ENCODE results near the gene FAM174B.
A peak's percentile ranks its signal among the peaks of the same experiment; 100 is the strongest.

FAM174B gene

DNA sequence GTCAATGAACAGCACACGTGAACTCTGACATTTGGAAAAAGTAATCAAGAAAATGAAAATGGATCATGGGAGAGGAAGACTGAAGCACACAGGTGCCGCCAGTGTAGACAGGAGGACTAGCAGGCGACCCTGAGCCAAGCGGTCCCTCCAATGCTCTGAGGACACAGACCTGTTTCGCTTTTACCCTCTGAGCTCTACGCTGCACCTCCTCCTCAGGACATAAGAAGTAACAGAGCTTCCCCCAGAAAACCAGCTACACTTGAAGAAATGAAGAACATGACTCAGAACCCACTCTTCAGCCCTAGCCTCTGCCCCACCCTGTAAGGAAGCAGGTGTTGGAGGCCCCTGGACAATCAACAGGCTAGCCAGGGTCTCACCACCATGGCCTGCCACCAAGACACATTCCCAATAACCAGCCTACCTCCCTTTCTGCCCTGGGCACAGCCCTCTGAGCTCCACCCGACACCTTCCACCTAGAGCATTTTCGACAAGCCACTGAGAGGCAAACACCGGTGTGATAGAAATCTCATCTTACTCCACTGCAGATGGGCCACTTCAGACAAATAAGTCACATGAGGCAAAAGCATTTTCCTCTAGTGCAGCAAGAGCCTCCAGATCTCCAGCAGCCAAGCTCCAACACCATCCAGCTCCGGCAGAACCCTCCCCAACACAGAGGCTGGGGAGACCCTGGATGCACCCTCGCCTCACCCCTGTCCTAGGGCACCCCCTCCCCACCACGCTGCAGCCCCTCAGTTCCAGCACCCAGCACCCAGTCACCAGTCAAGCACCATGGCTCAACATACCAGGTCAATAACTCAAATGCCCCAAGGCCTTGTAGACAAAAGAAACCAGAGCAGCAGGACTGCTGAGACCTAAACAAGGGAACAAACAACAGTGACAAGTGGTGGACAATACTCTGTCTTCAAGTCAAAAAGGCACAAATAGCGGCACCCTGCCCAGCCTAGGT, 11.4 kb downstream of the FAM174B start:
- DNase-seq (ENCODE audit: low read depth in 2 of 2), result no peak

DNA sequence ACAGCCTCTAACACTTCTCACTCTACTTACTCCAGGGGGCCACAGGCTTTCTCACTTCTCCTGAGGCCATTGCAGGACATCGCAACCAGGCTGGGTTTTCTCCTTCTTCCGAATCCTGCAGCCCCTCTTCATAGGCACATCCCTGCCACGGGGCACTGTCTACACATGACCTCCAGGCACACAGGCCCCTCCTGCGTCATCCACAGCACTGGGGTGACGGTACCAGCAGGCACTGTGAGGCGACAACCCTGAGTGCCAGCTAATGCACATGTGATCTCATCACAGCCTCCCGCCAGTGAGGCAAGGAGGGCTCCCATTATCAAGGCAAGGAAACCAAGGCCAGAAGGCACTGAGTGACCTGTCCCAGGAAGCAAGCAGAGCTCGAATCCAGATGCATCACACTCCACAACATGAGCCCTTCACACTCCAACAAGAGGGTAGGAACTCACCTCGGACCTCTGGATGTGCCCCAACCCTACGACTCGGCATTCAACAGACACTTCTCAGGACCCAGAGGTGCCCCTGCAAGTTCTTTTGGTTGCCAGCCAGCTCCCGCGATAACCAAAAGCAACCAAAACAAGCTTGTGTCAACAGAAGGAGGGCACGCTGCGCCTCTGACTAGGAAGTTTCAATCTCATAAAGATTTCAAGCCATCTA, 16.7 kb downstream of the FAM174B start:
- DNase-seq (ENCODE audit: low read depth in 2 of 2), result no peak

DNA sequence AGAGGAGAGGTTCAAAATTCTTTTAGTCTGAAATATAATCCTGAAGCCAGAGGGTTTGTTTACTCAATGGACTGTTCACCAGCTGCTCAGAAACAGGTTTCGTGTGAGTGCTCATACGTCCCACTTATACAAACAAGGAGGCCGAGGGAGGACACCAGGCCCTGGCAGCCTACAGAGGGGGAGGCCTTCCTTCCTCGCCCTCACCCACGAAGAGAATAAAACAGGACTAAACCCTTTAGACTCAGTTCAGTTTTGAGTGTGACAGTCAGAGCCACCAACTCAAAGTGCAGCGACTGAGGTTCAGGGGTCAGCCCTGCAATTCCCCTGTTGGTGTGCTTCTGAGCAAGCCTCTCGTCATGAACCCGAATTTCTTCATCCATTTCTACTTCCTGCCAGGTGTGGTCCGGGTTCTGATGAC, 17.3 kb downstream of the FAM174B start:
- DNase-seq (ENCODE audit: low read depth in 2 of 2), result no peak

DNA sequence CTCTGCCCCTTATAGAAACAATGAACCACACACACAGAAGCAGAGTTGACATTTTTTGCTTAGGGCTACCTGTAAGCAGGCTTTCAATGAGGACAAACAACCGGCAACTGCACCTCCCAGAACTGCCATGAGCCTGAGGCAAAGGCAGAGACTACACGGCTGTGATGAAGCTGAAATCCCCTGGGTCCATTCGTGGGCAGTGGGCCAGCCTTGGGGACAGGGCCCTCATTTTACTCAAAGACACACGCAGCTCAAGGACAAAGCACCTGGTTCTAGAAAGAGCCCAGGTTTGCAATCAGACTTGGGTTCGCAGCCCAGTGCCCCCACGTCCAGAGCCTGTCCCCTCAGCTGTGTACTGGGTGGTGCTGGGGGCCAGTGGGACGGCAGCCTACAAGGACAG, 17.9 kb downstream of the FAM174B start:
- no peak for DNase-seq (ENCODE audit: low read depth in 2 of 2)

DNA sequence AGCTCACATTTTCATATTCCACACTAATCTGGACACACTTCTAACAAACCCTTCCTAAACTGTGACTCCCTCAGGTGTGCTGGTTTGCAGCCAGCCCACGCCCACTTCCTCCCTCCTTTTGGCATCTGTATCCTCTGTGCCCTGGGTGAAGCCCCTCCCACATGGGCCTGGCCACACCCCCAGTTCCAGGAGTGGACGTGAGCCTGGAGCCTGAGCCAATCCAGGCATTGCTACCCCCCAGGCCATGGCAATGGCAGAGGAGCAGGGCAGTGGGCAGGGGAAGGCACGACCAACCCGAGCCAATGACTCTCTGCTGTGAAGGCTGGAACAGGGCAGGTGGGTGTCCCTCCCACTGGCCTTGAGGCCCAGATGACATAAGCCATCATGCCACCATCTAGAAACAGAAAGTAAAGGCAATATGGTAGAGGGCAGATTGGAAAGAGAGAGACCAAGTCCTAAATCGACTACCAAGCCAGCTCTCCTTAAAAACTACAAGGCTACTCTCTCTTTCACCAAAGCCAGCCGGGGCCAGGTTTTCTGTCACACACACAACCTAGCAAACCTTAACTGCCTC, 18.6 kb downstream of the FAM174B start:
- DNase-seq (ENCODE audit: low read depth in 2 of 2), result no peak

DNA sequence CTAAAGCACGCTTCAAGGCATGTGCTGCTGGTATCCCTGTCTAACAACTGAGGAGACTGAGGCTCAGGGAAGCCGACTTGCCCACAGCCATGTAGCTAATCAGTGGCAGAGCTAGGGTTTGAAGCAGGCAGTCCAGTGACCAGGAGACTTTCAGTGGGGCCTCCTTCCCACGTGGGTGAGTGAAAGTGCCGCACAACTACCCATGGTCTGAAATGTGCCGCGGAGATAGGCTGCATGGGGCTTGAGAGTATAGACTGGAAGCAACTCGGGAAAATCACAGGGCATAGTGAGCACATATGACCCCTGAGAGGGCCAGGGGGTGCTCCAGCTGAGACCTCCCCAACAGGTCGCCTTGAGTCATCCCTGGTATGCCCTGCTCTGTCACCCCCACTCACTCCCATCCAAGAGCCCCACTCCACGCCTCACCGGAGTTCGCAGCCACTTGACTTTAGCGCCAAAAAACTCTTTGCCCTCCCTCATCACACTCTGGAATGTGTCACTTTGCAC, 19.1 kb downstream of the FAM174B start:
- no peak for DNase-seq (ENCODE audit: low read depth in 2 of 2)

DNA sequence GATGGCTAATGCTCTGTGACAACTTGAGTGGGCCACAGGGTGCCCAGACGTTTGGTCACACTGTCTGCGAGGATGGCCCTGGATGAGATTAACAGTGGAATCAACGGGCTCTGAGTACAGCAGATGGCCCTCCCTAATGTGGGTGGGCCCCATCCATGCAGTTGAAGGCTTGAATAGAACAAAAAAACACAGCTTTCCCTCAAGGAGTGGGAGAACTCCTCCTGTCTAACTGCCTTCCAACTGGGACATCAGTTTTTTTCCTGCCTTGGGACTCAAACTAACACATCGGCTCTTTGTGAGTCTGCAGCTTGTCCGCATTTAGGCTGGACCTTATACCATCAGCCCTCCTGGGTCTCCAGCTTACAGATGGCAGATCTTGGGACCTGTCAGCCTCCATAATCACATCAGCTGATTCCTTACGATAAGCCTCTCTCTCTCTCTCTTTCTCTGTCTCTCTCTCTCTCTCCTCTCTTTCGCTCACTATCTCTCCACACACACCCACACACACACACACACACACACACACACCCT, 20.8 kb downstream of the FAM174B start:
- no peak for DNase-seq (ENCODE audit: low read depth in 2 of 2)

DNA sequence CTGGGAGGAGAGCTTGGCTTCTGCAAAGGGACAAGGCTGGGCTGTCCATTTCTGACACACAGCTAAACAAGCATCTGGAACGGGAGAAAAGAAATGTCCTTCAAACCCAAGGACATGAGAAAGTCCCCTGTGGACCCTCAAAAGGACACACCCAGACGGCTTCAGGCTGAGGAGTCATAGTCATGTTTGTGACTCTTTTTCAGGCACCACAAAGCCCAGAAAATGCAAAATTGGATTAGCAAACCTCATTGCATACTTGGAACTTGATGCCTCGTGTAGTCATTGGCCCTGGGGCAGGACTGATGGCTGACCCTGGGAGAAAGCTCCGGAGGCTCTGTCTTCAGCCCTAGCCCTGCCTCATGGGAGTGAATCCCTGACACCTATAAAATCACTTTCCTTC, 21.5 kb downstream of the FAM174B start:
- DNase-seq (ENCODE audit: low read depth in 2 of 2), result no peak

DNA sequence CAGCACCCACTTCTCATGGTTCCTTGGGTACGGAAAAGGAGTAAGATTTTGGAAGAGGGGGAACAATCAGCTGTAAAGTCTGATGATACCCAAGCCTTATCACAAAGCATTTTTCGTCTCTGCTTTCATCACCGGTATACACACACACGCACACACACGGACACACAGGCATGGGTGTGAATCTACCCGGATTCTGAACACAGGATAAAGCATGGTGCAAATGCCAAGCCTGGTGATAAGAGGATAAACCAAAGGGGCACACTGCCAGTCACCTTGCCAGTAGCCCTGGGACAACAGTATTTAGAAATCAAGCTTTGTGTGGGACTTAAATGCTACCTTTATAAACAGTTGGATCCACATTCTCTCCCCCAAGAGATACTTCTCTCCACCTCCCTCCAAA, 22.2 kb downstream of the FAM174B start:
- no peak for DNase-seq (ENCODE audit: low read depth in 2 of 2)

DNA sequence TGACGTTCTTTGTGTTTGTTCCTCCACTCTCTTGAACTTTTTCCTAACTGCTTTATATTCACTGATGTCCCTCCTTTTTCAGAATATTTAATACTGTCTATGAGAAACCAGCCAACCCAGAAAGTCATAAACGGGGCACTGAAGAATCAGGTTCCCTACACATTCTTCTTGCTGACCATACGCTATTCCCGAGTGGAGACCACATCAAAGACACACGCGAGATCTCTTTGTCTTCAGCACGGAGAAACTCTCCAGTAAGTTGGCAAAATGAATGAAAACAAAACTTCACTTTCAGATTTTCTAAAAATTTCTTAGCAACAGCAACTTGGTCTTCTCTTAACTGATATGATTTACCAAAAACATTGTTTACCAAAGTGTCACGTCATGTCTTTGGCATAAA, 22.6 kb downstream of the FAM174B start:
- no peak for DNase-seq (ENCODE audit: low read depth in 2 of 2)

DNA sequence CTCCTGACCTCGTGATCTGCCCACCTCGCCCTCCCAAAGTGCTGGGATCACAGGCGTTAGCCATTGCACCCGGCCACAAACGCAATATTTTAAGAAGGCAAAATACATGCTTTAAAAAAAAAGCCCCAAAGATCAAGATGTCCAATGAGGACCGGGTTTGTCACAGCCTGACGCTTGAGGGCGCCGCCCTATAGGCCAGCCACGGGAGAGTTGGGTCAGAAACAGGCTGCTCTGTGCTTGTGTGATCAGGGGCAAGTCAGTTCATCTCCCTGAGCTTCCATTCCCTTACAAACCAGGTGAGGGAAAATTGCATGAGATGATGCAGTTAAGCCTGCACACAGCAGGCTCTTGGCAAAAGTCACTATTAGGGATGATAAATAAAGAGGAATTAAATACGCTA, 23.9 kb downstream of the FAM174B start:
- no peak for DNase-seq (ENCODE audit: low read depth in 2 of 2)

DNA sequence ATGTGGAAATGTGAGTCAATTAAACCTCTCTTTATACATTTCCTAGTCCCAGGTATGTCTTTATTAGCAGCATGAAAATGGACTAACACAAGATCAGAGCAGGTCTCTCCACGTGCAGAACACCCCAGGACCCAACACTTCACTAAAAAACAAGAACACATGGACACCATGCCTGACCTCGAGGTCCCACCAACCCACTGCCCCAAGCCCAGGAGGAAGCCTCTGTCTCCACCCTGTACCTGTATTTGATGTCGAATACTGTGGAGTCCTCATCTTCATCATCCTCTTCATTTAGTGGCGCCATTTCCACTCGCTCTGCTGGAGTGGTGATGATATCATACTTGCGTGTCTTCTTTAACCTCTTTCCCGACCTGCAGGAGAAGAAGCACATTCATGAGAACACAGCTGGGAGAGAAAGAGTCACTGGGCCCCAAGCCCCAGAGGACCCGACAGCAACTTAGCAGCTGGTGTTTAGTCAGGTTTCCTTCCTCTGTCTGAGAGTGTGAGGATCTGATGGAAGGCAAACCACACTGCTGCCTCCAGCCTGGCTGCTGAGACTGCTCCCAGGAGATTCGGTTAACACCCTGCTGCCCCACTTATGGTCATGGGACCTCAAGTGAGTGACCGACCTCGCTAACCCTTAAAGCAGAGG, 25.5 kb downstream of the FAM174B start:
- DNase-seq (ENCODE audit: low read depth in 2 of 2), result no peak

DNA sequence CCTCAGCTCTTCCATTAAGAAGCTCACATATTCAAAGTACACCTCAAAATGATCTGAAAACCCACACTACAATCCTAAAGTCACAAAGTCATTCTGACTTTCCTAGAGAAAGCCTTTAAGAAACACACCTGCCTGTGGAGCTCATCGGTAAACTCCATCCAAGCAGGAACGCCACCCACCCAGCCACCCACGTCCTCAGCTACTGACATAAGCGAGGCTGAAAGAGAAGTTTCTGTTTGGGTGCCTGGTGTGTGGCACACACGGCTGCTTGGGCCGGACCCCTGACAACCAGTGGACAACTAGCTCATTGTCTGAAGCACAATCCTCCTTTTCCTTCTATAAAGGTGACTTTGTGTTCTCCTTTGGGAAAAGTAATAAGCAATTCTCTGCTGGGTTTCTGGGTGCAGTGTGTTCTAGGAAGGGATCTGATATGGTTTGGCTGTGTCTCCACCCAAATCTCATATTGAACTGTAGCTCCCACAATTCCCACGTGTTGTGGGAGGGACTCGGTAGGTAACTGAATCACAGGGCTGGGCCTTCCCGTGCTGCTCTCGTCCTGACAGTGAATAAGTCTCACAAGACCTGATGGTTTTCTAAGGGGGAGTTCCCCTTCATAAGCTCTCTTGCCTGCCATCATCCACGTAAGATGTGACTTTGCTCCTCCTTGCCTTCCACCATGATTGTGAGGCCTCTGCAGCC, 26.1 kb downstream of the FAM174B start:
- DNase-seq (ENCODE audit: low read depth in 2 of 2), result peak in 1 of 2 donors; percentile 15

DNA sequence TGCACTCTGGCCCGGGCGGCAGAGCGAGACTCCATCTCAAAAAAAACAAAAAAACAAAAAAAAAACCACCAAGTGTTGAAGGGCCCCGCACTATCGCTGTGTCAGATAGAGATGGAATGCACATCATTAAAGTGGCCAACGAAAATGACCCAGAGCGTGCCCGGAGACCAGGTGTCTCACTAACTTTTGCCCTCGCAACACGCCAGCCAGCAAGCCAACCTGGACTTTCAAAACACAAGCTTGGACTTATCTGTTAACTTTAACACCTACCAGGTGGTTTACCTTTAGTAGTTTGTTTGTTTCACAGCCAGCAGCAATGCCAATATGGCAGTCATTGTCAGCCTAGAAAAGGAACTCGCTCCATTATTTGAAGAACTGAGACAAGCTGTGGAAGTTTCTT, 28.6 kb downstream of the FAM174B start:
- DNase-seq (ENCODE audit: low read depth in 2 of 2), result no peak

DNA sequence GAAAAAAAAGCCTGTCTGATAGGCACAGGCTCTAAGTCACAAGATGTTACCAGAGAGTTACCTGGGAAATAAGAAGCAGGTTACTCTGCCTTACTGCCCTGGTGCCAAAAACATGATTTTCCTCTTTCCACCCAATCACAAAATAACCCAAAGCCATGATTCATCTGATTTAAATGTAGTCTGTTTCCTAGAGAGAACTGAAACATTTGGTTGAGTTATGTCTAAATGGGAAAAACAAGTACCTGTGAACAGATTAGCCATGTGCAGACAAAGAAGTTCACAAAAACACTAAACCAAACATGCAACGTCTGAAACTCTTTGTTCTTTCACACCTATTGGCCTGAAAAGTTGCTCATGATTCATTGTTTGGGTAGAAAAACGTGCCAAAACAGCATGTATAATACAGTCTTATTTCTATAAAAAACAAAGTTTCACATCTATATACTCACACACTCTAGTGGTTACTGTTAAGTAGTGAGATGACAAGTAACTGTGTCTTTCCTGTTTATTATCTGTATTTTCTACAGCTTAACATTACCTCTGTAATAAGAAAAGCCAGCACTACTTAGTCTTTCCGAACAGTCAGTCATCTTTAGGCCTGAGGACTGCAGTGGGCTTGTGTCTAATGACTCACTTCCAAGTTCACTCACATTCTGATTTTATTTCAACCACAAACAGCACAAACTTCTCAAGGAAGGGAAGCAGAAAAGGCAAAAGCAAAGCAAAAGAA, 30.2 kb downstream of the FAM174B start:
- no peak for DNase-seq (ENCODE audit: low read depth in 2 of 2)

DNA sequence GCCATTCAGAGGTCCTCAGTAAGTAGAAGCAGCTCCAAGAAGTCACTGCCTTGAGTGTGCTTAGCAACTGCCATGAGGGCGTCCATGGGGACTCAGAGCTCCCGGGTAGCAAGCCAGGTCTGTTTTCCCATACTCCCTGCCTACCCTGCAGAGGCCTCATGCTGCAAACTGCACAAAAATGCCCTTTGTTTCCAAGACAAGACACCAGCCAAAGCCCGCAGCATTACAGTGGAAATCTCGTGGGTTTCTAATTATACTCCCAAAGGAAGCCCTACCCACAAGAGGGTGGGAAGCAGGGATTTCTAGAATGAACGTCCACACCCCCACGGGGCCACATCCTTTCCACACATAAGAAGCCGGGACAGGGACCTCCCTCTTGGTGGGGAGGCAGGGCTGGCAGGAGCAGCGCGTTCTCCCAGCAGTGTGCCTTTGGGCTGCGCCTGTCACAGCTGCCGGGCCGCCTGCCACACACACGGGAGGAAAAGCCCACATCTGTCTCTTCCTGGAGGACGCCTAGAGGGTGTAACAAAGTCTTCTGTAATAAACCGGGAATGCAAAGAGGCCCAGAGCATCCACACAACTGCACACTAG, 31.1 kb downstream of the FAM174B start:
- DNase-seq (ENCODE audit: low read depth in 2 of 2), result no peak

DNA sequence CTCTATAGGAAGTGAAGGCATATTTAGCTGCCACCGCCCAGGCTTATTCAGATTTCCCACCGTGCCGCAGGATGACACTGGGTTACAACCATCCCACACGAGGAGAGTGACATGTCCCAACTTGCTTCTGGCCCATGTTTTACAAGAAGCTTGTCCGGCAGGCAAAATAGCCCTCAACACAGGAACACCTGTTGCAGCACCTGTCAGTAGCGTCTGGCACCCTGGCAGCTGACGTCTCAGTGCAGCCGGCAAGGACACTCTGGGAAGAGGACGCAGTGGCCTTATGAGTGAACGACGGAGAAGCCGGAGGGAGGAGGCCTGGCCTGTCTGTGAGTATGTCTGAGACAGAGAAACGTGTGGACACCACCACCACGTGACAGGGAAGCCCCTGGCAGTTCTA, 32.1 kb downstream of the FAM174B start:
- DNase-seq (ENCODE audit: low read depth in 2 of 2), result no peak

DNA sequence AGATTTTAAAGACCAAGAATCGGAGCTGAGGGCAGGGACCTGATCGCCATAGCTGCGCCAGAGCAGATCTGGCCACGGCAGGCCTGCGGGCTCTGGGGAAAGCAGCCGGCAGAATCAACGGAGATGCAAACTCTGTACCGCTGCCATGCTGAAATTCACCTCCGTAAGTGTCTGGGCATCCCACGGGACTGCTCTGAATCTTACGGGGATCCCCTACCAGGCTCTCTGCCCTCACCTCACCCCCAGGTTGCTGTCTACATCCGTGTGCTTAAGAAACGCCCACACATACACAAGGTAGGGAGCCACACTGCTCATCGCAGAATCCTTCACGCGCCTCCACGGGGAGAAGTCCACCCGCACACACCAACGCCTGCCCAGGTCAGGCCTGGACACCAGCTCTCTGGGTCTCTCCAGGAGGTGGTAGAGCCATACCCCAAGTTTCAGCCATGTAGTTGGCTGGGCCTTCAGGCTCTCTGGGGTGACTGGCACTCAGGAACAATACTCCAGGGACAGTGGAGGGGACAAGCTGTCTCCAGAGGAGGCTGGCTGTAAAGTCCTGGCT, 33.5 kb downstream of the FAM174B start:
- DNase-seq (ENCODE audit: low read depth in 2 of 2), result no peak

DNA sequence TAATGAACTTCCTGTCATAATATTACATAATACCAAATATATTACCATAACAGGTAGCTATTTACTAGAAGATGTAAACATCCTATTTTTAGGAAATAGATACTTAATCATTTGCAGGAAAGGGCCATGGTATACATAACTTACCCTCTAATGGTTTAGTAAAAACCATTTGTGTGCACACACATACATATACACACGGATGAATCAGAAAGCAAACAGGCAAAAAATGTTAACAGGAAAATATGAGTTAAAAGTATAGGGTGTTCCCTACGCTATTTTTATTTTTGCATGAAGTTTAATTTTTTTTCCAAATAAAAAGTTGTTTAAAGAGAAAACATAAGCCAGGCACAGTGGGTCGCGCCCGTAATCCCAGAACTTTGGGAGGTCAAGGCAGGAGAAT, 34.6 kb downstream of the FAM174B start:
- DNase-seq (ENCODE audit: low read depth in 2 of 2), result no peak

All from activated CD4-positive, alpha-beta T cell treated with anti-CD3 and anti-CD28 coated beads for 24 hours (primary cell).